ENCODE results near the gene PARM1. TPM values are rescaled to one million over a fixed set of nuclear protein-coding genes. Genes with fewer than 3 reads are reported as not detected.

PARM1 gene
- total RNA-seq, 2 donors from 2014 or later = 88.9 to 231 TPM

GRCh38 chr4:75025431-75025830 lies 92.5 kb downstream of the PARM1 start:
- TF ChIP-seq CTCF (IDR thresholded peaks at IDR 0.05) = no peak

GRCh38 chr4:75028196-75028854 lies 95.4 kb downstream of the PARM1 start:
- H3K4me3 ChIP-seq = no peak overlapping the region
- H3K36me3 ChIP-seq = no peaks in the 10 kb centered on the region
- H3K27me3 ChIP-seq = no peaks in the 10 kb centered on the region
- no peak for DNase-seq (ENCODE audit: low spot score)
- peaks cover 0 to 14% of the 10 kb centered on the region in 2 donors for H3K4me1 ChIP-seq
- no peak for TF ChIP-seq CTCF (IDR thresholded peaks at IDR 0.05)
- no peaks in the 10 kb centered on the region for H3K9me3 ChIP-seq
- H3K27ac ChIP-seq = peak overlapping the region; percentile 24 to 50

More at GRCh38 chr4:75025431-75025830, 92.5 kb downstream of the PARM1 start:
- no peak overlapping the region for H3K4me3 ChIP-seq
- H3K27ac ChIP-seq = no peak overlapping the region
- no peaks in the 10 kb centered on the region for H3K27me3 ChIP-seq
- peaks cover 0 to 9% of the 10 kb centered on the region in 2 donors for H3K4me1 ChIP-seq
- H3K9me3 ChIP-seq = no peaks in the 10 kb centered on the region
- no peak for DNase-seq (ENCODE audit: low spot score)
- no peaks in the 10 kb centered on the region for H3K36me3 ChIP-seq

DNA sequence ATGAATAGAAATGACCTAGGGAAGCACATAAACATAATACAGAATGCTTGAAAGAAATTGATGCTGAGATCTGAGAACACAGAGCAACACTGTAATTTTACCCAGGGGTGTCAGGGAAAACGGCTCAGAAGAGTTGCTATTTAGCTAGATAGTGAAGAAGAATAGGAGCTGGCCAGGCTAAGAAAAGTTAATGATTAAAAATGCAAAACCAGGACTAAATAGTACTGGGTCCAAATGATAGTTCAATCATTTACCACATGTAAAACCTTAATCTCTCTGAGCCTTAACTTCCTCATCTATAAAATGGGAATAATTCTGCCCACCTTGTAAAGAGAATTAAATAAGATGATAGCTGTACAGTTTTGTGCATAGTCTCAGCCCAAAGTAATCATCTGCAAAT lies 97.1 kb downstream of the PARM1 start:
- no peak overlapping the region for H3K4me3 ChIP-seq
- DNase-seq (ENCODE audit: low spot score) = no peak
- TF ChIP-seq CTCF (IDR thresholded peaks at IDR 0.05) = no peak
- H3K27ac ChIP-seq = no peak overlapping the region
- no peaks in the 10 kb centered on the region for H3K36me3 ChIP-seq
- H3K27me3 ChIP-seq = no peaks in the 10 kb centered on the region
- peaks cover 0 to 14% of the 10 kb centered on the region in 2 donors for H3K4me1 ChIP-seq
- no peaks in the 10 kb centered on the region for H3K9me3 ChIP-seq

DNA sequence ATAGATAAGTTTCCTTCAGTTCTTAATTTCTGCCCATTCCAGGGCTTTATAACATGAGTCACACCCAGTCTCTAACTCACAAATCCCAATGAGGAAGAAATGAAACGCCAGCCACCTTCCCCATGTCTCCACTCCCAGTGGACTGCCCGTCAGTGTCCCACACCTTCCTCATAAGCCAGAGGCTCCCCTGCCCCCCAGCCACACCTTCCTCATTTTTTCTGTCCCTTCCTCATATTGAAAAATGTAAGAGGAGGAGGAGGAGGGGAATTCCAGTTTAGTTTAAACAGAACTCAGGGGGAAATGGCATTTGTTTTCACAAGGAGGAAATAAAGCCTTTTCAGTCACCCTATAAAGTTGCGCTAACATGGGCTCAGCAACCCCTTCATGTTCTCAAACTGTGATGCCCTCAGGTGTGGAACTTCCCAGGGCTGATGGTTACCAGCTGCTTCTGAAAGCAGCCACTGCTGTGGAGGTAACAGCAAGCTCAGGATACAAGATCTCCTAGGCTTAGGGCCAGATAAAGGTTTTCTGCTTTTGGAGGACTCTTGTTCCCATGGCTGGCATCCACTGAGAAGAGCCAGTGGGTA lies 97.8 kb downstream of the PARM1 start:
- no peak for TF ChIP-seq CTCF (IDR thresholded peaks at IDR 0.05)
- H3K9me3 ChIP-seq = no peaks in the 10 kb centered on the region
- H3K27ac ChIP-seq = no peak overlapping the region
- H3K4me3 ChIP-seq = no peak overlapping the region
- H3K4me1 ChIP-seq = peaks cover 0 to 14% of the 10 kb centered on the region in 2 donors
- DNase-seq (ENCODE audit: low spot score) = no peak
- no peaks in the 10 kb centered on the region for H3K36me3 ChIP-seq
- H3K27me3 ChIP-seq = no peaks in the 10 kb centered on the region

DNA sequence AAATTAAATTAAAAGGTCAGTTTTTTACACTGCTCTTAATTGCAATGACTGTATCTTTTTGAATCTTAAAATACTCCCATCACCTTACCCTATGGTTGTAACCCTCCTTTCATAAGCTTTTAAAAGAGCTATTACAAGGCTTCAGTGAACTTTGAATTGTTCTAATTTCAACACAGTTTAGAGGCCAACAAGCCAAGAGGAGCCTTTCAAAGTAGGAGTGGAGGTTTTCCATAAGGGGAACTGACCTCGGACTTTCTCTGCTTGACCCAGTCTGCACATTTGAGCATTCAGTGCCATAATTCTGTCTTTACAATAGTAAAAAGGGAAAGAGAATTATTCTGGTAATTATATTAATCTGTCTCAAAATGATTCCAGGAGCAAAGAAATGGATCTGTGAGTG lies 98.9 kb downstream of the PARM1 start:
- no peaks in the 10 kb centered on the region for H3K9me3 ChIP-seq
- no peak for TF ChIP-seq CTCF (IDR thresholded peaks at IDR 0.05)
- no peaks in the 10 kb centered on the region for H3K27me3 ChIP-seq
- H3K4me3 ChIP-seq = no peak overlapping the region
- H3K27ac ChIP-seq = no peak overlapping the region
- H3K36me3 ChIP-seq = no peaks in the 10 kb centered on the region
- peaks cover 0 to 14% of the 10 kb centered on the region in 2 donors for H3K4me1 ChIP-seq
- no peak for DNase-seq (ENCODE audit: low spot score)

Data from right atrium auricular region (tissue), 2 donors.